ENCODE results near the gene TMEM203. TPM values are rescaled to one million over a fixed set of nuclear protein-coding genes. Genes with fewer than 3 reads are reported as not detected.
A peak's percentile ranks its signal among the peaks of the same experiment; 100 is the strongest.

Gene TMEM203
- total RNA-seq, 1 experiment from 2014 or later, result 51.5 TPM

DNA sequence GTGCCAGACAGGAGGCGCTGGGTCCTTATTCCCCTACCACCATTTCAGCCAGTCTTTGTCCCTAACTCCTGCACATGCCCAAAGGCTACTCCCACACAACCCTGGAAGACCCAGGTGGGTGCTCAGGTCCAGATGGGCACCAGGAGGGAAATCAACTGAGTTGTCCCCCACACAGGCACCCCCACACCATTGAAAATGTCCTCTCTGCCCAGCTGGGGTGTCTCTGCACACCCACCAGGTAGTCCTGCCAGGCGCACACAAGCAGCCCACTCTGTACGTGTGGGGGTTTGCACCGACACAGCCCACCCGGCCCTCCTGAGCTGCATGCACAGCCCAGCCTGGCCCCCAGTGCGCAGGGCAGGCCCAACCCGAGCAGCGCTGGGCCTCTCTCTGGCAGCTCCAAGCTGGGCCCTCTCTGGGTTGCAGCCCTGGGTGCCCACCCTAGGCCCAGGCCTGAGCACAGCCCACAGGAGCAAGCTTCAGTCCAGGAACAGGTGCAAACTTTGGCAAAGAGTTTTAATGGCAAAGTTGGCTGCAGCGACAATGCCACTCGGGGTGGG lies 14.4 kb upstream of the TMEM203 start:
- DNase-seq (ENCODE audit: low spot score), result no peak

DNA sequence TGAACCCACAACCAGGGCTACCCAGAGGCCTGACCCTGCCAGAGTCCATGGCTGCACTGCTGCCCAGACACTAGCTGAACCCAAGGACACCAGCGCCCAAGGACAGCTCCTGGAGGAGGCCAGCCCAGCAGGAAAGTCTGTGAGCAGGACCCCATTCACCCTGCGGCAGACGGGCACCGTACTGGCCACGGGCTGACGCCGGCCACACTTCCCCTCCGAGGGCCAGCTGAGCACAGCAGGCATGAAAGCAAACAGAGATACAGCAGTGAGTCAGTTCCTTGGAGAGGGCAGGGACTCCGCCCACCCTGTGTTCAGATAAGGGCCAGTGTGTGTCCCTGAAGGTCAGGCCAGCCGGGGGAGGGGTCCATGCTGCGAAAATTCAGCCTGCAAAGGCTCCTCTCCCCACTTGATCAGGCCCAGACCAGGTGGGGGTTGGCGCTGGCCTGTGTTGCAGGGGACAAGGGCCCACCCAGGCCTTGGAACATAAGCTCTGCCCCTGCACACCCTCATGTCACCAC lies 13.4 kb upstream of the TMEM203 start:
- peak; percentile 64 for DNase-seq (ENCODE audit: low spot score)

GRCh38 chr9:137218212-137218753 lies 12.8 kb upstream of the TMEM203 start:
- no peak for DNase-seq (ENCODE audit: low spot score)

DNA sequence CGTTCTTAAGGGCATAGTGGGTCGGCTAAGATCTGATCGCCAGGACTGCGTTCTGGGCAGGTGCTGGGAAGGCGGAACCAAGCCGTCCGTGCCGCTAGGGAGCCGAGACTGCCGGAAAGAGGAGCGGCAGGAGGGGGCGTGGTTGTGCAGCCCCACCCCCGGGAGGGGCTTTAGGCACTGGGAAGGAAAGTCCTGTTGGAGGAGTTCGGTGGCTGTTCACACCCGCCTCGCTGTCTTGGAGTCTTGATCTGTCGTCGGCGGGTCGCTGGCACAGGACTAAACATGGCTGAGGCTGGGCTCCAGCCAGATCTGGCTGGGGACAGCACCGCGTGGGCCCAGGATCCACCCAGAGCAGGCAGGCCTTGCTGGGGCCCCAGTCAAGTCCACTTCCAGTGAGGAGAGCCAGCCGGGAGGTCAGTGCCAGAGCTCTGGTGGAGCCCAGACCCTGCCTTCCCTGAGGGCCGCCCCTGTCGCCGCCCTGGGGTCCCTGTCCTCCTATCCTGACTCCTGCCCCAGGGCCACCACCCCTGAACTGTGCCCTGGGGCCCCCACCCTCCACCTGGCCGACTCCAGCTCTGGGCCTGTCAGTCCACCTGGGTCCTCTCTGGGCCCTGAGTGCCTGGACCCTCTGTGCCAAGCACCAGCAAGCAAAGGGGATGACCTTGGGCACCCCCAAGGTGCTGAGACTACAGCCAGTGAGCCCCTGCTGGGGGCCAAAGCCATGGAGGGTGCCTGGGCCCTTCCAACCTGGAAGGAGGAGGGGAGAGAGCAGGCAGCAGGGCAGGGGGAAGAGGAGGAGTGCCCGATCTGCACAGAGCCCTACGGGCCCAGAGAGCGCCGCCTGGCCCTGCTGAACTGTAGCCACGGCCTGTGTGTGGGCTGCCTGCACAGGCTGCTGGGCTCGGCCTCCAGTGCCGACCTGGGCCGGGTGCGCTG lies 12.1 kb upstream of the TMEM203 start:
- DNase-seq (ENCODE audit: low spot score), result peak; percentile 91

GRCh38 chr9:137216188-137216965 lies 10.9 kb upstream of the TMEM203 start:
- no peak for DNase-seq (ENCODE audit: low spot score)

DNA sequence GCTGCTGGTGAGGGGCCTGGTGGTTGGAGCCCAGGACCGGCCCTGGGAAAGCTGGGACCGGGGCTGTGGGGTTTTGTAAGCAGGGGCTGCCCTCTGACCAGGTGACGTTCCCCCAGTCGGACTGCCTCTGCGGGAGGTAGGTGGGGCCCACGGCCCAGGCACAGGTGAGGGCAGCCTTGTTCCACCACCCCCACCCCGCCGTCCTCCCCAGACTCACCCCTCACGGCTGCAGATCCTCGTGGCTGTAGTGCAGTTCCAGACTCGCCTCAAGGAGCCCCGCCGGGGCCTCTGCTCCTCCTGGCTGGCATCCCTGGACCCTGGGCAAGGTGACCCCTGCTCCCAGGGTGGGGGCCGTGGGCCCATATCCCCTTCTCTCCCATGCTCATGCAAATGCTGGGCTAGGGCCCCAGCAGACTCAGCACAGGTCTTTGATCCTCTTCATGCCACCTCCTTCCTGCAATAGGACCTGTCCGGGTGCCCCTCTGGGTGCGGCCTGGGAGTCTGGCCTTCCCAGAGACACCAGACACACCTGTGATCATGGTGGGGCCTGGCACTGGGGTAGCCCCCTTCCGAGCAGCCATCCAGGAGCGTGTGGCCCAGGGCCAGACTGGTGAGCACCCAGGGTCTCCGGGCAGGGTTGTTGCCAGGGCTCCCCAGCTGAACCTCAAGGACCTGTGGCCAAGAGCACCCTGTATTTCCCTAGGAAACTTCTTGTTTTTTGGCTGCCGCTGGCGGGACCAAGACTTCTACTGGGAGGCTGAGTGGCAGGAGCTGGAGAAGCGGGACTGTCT lies 9.9 kb upstream of the TMEM203 start:
- DNase-seq (ENCODE audit: low spot score), result no peak

DNA sequence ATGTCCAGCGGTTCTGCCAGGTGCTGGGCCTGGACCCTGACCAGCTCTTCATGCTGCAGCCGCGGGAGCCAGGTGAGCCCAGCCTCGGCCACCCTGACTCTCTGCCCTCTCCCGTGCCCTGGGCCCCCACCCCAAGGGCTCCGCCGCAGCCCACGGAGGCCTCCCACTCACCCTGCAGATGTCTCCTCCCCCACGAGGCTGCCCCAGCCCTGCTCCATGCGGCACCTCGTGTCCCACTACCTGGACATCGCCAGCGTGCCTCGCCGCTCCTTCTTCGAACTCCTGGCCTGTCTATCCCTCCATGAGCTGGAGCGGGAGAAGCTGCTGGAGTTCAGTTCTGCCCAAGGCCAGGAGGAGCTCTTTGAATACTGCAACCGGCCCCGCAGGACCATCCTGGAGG lies 9.2 kb upstream of the TMEM203 start:
- no peak for DNase-seq (ENCODE audit: low spot score)

DNA sequence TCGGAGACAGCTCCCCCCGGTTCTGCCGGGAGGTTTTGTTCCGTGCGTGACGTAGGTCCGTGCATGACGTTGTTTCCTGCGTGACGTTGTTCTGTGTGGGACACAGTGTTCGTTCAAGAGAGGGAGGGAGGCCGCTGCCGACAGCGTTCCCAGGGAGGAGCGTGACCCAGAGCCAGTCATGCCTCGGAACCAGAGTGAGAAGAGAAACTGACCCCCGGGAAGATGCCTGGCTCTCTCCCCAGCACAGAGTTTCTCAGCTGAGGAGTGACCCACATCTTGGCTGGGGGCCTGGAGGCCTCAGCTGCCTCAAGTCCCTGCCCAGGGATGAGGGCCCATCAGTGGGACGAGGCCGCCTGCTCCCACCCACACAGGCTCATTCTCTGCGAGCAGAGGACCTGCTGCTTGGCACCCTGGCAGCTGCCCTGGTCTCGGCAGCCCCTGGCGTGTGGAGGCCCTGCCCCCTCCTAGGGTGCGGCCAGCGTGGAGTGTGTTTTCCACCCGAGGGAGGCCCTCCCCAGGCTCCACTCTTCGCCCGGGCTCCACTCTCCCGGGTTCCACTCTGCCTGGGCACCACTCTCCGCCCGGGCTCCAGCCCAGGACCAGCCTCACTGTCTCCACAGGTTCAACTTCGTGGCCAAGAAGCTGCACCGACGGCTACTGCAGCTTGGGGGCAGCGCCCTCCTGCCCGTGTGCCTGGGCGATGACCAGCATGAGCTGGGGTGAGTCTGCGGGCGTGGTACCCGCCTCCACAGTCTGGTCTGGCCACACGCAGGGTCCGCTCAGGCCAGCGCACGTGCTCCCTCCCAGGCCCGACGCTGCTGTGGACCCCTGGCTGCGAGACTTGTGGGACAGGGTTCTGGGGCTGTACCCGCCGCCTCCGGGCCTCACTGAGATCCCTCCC lies 8.0 kb upstream of the TMEM203 start:
- no peak for DNase-seq (ENCODE audit: low spot score)

DNA sequence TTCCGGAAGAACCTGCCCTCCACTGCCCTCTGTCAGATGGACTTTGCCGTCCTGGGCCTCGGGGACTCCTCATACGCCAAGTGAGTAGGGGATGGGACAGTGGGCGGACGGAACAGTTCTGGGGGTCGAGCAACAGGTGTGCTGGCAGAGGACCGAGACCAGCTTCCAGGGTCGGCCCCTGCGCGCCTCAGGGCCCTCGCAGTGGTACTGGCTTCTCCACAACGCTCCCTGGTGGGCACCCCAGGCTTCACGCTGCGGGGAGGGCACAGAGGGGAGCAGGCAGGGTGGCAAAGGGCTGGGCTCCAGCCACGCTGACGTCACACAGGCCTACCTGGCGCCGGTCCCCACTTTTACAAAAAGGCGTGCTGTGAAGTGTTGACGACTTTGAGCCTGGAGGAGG lies 7.1 kb upstream of the TMEM203 start:
- no peak for DNase-seq (ENCODE audit: low spot score)

GRCh38 chr9:137211532-137211931 lies 6.1 kb upstream of the TMEM203 start:
- no peak for DNase-seq (ENCODE audit: low spot score)

DNA sequence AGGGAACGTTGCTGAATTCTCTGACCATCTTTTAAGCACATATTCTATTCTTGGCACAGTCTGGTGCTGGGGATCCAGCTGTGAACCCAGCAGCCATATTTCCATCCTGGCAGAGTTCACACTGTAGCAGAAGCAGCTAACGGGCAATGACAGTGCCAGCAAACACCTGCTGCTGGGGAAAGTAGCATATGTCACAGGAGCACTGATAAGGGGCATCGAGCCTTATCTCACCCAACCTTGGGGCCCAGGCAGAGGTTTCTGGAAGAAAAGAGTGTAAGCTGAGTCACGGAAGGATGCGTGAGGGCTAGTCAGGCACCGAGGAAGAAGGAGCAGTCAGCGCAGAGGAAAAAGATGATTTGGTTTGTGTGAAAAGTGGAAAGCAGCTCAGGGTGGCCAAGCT lies 1.2 kb upstream of the TMEM203 start:
- no peak for DNase-seq (ENCODE audit: low spot score)

DNA sequence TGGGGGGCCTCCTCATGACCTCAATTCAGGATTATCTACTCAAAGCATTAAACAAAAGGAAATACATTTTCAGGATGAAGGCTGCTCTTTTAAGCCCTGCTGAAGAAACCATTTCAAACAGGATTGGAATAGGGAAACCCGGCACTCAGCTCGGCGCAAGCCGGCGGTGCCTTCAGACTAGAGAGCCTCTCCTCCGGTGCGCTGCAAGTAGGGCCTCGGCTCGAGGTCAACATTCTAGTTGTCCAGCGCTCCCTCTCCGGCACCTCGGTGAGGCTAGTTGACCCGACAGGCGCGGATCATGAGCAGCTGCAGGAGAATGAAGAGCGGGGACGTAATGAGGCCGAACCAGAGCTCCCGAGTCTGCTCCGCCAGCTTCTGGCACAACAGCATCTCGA lies 720 bp downstream of the TMEM203 start:
- no peak for DNase-seq (ENCODE audit: low spot score)

DNA sequence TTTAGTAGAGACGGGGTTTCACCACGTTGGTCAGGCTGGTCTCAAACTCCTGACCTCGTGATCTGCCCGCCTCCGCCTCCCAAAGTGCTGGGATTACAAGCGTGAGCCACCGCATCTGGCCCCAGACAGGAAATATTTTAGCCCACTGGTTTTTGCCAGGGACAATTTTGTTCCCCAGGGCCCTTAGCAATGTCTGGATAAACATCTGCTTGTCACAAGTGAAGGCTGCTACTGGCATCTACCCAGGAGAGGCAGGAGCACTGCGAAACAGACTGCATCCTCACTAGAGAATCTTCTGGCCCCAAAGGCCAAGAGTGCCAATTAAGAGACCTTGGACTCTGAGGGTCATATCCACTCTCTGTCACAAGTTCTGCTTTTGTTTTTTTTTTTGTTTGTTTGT lies 2.5 kb downstream of the TMEM203 start:
- no peak for DNase-seq (ENCODE audit: low spot score)

- DNase-seq (ENCODE audit: low spot score), result no peak
Measured at GRCh38 chr9:137201205-137201868, 4.1 kb downstream of the TMEM203 start.

GRCh38 chr9:137200311-137201204 lies 4.9 kb downstream of the TMEM203 start, which contains the start of gene TPRN:
TPRN (minus strand) TSS chr9:137200741; CDS start chr9:137200711, 30 bp downstream.
- peak; percentile 98 for DNase-seq (ENCODE audit: low spot score)

GRCh38 chr9:137199411-137200121 lies 5.9 kb downstream of the TMEM203 start:
- peak; percentile 21 for DNase-seq (ENCODE audit: low spot score)

GRCh38 chr9:137198902-137199283 lies 6.6 kb downstream of the TMEM203 start:
- DNase-seq (ENCODE audit: low spot score), result no peak

All from HT-29 (cell line).